ENCODE data around the gene KRTAP8-1. TPM values are rescaled to one million over a fixed set of nuclear protein-coding genes. Genes with fewer than 3 reads are reported as not detected.

The KRTAP8-1 gene
- total RNA-seq, 1 donor from 2014 or later, result not detected

DNA sequence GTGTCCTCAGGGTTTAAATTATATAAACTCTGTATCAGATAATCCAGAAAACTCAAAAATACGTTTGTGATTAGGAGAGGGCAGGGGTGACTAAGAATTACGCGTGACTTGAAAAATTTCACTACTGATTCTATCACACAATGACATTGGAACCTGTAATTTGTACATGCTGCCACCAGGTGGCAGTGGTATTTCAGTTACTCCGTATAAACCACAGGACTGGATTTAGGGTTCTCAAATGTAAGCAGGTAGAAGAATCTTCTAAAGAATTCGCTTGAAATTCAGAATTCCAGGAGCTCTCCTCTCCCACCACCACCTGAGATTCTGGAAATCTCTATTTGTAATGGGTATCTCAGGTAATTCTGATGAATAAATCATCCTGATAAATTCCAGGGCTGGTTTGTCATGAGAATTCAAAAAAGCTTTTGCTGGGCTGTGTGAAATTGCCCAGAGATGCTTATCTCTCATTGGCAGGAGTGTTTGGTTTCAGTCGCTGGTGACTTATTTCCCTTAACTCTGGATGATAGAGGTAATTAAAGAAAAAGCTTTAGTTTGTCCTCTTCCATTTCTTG lies 18.2 kb upstream of the KRTAP8-1 start:
- Mint-ChIP-seq H3K4me1 (ENCODE audit: unreplicated experiment) (no peaks in the 10 kb centered on the region), H3K36me3 (ENCODE audit: low read depth, unreplicated experiment) (no peaks in the 10 kb centered on the region)
- DNase-seq (ENCODE audit: low spot score), result peak; percentile 28

DNA sequence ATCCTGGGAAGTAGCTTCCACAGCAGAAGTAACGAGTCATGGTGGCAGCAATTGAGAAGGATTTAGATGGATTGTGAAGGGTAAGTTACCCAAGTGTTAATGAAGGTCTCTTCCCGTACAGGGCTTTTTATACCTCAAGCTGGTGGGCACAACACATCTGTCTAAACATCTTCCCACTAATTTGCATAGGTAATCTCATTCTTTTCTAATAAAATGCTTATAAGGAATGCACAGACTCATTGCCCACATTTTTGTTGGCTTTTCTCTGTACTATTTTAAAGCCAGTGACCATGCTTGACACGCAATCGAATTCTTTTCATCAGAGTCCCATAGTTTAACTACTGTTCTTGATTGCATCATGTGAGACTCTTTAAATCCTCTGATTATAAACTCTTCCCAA lies 16.6 kb upstream of the KRTAP8-1 start, which contains the start of gene KRTAP7-1:
KRTAP7-1 (minus strand) TSS at position 101 of the 400 bp plus-strand sequence; CDS start at position 40, 61 bp downstream.
- TF ChIP-seq, protein P1, sequence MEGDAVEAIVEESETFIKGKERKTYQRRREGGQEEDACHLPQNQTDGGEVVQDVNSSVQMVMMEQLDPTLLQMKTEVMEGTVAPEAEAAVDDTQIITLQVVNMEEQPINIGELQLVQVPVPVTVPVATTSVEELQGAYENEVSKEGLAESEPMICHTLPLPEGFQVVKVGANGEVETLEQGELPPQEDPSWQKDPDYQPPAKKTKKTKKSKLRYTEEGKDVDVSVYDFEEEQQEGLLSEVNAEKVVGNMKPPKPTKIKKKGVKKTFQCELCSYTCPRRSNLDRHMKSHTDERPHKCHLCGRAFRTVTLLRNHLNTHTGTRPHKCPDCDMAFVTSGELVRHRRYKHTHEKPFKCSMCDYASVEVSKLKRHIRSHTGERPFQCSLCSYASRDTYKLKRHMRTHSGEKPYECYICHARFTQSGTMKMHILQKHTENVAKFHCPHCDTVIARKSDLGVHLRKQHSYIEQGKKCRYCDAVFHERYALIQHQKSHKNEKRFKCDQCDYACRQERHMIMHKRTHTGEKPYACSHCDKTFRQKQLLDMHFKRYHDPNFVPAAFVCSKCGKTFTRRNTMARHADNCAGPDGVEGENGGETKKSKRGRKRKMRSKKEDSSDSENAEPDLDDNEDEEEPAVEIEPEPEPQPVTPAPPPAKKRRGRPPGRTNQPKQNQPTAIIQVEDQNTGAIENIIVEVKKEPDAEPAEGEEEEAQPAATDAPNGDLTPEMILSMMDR (IDR thresholded peaks at IDR 0.05; ENCODE audit: unreplicated experiment), result no peak
- no peak within 1 kb of the TSS for H3K27ac Mint-ChIP-seq (ENCODE audit: unreplicated experiment)
- no peaks in the 10 kb centered on the region for H3K27me3 Mint-ChIP-seq (ENCODE audit: unreplicated experiment)
- H3K4me1 Mint-ChIP-seq (ENCODE audit: unreplicated experiment), result no peaks in the 10 kb centered on the region
- no peaks in the 10 kb centered on the region for H3K9me3 Mint-ChIP-seq (ENCODE audit: unreplicated experiment)
- no peak for DNase-seq (ENCODE audit: low spot score)
- no peaks in the 10 kb centered on the region for H3K36me3 Mint-ChIP-seq (ENCODE audit: low read depth, unreplicated experiment)
- no peak within 1 kb of the TSS for H3K4me3 Mint-ChIP-seq (ENCODE audit: unreplicated experiment)

More for the DNA sequence above, 18.2 kb upstream of the KRTAP8-1 start:
- TF ChIP-seq, protein P1 (IDR thresholded peaks at IDR 0.05; ENCODE audit: unreplicated experiment), result peak; percentile 99
- H3K27ac Mint-ChIP-seq (ENCODE audit: unreplicated experiment), result no peak overlapping the region
- H3K9me3 Mint-ChIP-seq (ENCODE audit: unreplicated experiment), result no peaks in the 10 kb centered on the region
- no peak overlapping the region for H3K4me3 Mint-ChIP-seq (ENCODE audit: unreplicated experiment)
- H3K27me3 Mint-ChIP-seq (ENCODE audit: unreplicated experiment), result no peaks in the 10 kb centered on the region

DNA sequence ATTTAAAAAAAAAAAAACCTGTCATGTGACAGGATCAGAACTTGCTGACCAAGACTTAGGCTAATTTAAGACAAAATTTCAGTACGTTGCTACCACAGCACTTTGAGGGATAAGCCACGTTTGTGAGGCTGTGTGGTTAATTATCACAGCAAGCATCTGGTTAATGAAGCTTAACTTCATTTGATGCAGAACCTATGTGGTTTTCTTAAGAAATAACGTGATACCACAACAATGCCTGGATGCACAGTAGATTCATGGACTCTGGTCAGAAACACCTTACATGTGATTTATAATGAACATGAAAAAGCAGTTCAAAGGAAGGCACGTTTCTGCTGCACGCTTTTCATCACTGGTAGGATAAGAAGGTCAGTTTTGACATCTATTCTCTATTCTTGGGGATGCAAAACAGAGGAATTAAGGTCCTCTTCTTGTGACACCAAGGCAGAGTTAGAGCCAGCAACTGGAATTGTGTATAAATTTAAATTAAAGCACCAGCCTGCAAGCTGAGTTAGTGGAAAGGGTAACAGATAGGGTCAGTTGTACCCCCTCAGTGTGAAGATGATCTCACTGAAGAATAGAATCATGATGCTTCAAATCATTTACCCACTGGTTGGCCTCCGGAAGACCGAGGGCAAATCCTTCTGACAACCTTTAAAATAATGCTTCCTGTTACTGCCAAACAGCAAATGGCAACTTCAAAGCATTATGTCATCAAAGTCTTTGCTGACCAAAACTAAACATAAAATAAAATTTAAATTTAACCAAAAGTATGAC lies 6.0 kb upstream of the KRTAP8-1 start:
- Mint-ChIP-seq H3K36me3 (ENCODE audit: low read depth, unreplicated experiment) (no peaks in the 10 kb centered on the region), H3K4me3 (ENCODE audit: unreplicated experiment) (no peak overlapping the region), H3K9me3 (ENCODE audit: unreplicated experiment) (no peaks in the 10 kb centered on the region), H3K27ac (ENCODE audit: unreplicated experiment) (no peak overlapping the region), H3K27me3 (ENCODE audit: unreplicated experiment) (peaks cover 2% of the 10 kb centered on the region), H3K4me1 (ENCODE audit: unreplicated experiment) (peaks cover 5% of the 10 kb centered on the region)
- DNase-seq (ENCODE audit: low spot score), result no peak
- TF ChIP-seq, protein P1 (IDR thresholded peaks at IDR 0.05; ENCODE audit: unreplicated experiment), result no peak

DNA sequence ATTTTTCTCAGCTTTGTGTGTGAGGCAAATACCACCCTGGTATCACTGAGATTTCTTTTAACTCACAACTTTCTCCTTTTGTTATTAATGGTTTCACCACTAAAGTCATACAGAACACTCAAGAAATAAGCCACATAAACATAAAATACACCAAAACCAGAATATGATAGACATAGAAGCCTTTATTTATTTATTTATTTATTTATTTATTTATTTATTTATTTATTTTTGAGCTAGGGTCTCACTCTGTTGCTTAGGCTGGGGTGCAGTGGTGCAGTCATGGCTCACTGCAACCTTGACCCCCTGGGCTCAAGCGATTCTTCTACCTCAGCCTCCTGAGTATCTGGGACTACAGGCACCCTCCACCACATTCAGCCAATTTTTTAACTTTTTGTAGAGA lies 12.5 kb downstream of the KRTAP8-1 start:
- H3K27ac Mint-ChIP-seq (ENCODE audit: unreplicated experiment), result no peak overlapping the region
- peaks cover 1% of the 10 kb centered on the region for H3K27me3 Mint-ChIP-seq (ENCODE audit: unreplicated experiment)
- DNase-seq (ENCODE audit: low spot score), result no peak
- H3K9me3 Mint-ChIP-seq (ENCODE audit: unreplicated experiment), result no peaks in the 10 kb centered on the region
- no peaks in the 10 kb centered on the region for H3K4me1 Mint-ChIP-seq (ENCODE audit: unreplicated experiment)
- H3K36me3 Mint-ChIP-seq (ENCODE audit: low read depth, unreplicated experiment), result no peaks in the 10 kb centered on the region
- TF ChIP-seq, protein P1 (IDR thresholded peaks at IDR 0.05; ENCODE audit: unreplicated experiment), result no peak
- H3K4me3 Mint-ChIP-seq (ENCODE audit: unreplicated experiment), result no peak overlapping the region
